Lung microvascular endothelial cell (primary cell): ENCODE data around the gene CHST3. TPM values are rescaled to one million over a fixed set of nuclear protein-coding genes. Genes with fewer than 3 reads are reported as not detected.
"Not testable (repeated sequence)": the region's sequence is repeated elsewhere in the genome, so short reads cannot be mapped to it uniquely, and the experiment has no call there.

Experiments used
- DNase-seq, 2 donors: peaks; one replicate each; pipeline versions ENCODE4 v3.0.0 to v3.0.0-alpha.2; 2010; ENCODE audit warnings: low read depth in 2 of 2
- total RNA-seq: library from RNA; depleted of rRNA; stranded (reverse); fragments of >200 nt; gene quantifications from 2 replicates; pipeline ENCODE4 v1.2.1, GENCODE V29; 2014

The CHST3 gene
- total RNA-seq, 1 donor from 2014 or later, result 6.9 TPM

DNA sequence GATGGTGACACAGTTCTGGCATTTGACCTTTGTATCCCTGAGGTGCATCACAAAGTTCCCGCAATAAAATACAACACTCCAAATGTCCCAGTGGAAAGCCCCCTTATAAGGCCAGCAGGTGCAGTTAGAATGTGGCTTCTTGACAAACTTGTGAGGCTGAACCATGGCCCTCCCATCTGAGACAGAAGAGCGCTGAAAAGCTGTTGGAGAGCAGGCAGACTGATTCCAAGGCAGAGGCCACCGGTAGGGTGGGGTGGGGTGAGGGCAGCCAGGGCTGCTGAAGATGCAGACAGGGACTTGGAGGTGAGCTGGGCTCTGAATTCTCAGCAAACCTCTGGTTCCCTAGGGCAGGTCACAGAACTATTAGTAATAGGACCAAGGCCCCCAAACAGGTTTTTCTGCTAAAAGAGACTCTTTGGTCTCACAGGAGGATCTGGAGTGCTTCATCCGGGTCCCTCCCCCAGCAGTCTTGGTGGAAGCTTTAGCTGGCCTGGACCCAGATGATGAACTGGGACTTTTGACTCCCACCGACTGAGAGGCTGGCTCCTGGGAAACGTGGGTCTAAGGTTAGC lies 15.6 kb upstream of the CHST3 start:
- DNase-seq, result no peak

GRCh38 chr10:71950683-71951082 lies 13.5 kb upstream of the CHST3 start:
- DNase-seq, result no peak

DNA sequence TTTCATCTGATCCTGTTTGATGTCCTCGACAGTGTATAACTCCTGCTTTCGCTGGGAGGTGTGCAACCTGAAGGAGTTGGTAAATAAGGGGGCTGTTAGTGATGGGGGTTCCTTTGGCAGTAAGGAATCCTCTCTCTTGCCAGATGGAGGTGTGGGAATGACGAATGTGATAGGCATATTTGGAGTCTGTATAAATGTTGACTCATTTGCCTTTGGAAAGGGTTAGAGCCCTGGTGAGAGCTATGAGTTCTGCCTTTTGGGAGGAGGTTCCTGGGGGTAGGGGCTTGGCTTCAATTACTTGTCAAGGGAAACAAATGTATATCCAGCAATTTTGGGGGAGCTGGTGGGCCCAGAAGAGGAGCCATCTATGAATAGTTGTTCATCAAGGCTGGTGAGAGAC lies 11.4 kb upstream of the CHST3 start:
- no peak for DNase-seq

DNA sequence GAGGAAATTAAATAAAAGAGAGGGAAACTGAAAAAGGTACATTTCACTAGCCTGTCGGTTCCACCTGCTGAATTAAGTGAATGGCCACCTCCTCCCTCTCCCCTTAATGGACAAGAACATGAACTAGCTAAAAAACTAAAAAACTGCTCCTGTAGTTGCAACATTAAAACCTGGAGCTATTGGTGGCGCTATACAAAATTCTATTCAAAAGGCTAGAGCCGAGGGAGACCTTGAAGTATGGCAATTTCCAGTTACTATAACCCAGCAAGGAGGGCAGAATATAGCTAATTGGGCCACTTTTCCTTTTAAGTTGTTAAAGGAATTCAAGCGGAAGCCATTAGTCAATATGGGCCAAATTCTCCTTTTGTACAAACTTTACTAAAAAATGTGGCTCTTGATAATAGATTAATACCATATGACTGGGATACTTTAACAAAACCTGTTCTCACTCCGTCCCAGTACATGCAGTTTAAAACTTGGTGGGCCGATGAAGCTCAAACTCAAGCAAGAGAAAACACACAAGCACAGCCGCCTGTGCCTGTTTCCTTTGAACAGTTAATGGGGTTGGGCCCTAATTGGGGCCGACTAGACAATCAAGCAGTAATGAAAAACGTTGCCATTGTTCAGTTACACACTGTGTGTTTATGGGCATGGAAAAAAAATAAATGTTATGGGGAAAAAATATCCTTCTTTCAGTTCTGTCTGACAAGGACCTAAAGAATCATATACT lies 6.5 kb upstream of the CHST3 start:
- DNase-seq, result no peak

DNA sequence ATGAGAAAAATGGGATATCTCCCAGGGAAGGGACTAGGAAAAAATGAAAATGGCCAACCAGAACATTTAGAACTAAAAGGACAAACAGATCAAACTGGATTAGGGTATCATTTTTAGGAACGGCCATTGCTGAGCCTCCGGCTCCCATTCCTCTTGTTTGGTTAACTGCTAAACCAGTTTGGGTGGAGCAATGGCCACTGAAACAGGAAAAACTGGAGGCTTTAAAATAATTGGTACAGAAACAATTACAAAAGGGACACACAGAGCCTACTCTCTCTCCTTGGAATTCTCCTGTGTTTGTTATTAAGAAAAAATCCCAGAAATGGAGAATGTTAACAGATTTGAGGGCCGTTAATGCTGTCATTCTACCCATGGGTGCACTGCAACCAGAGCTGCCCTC lies 4.7 kb upstream of the CHST3 start:
- DNase-seq, result no peak

DNA sequence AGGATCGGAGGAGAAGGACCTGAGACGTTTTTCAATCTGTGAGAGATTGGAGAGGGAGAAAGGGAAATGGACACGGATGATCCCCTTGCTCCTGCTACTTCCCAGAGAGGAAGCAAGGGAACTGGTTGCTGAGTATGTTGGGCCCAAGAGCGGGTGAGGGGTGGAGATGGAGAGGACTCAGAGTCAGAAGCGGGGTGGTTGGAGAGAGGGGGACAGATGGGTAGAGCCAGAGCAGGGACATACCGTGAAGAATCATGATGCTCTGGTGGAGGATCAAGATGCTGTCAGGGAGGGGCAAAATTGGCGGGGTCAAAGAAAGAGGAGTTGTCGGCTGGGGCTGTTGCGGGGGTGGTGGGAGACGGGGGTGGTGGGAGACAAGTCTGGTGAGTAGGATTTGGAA lies 2.4 kb upstream of the CHST3 start:
- DNase-seq, result no peak

DNA sequence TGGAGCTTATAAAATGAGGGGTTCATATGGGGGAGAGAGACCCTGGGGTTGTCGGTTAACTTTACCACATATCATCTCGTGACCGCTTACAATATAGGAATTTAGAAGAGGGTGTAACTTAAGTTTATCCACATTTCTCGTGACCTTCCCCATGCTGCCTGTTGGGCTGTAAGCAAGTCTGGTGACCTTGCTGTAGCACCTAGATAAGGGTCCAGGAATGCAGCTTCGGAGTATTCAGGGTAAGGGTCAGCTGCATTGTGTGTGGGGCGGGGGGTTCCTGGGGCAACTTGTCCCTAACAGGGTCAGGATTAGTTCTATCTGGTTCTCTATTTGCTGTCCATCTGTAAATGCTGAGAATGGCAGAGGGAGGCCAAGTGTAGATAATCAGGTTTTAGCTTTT lies 1.3 kb upstream of the CHST3 start:
- no peak for DNase-seq

- no peak for DNase-seq
These were observed 671 bp upstream of the CHST3 start for GRCh38 chr10:71963351-71964097.

- peak; percentile 74 to 82 for DNase-seq
These were observed 734 bp downstream of the CHST3 start for GRCh38 chr10:71964743-71965515.

- no peak for DNase-seq
These were observed 1.4 kb downstream of the CHST3 start for GRCh38 chr10:71965623-71966022.

DNA sequence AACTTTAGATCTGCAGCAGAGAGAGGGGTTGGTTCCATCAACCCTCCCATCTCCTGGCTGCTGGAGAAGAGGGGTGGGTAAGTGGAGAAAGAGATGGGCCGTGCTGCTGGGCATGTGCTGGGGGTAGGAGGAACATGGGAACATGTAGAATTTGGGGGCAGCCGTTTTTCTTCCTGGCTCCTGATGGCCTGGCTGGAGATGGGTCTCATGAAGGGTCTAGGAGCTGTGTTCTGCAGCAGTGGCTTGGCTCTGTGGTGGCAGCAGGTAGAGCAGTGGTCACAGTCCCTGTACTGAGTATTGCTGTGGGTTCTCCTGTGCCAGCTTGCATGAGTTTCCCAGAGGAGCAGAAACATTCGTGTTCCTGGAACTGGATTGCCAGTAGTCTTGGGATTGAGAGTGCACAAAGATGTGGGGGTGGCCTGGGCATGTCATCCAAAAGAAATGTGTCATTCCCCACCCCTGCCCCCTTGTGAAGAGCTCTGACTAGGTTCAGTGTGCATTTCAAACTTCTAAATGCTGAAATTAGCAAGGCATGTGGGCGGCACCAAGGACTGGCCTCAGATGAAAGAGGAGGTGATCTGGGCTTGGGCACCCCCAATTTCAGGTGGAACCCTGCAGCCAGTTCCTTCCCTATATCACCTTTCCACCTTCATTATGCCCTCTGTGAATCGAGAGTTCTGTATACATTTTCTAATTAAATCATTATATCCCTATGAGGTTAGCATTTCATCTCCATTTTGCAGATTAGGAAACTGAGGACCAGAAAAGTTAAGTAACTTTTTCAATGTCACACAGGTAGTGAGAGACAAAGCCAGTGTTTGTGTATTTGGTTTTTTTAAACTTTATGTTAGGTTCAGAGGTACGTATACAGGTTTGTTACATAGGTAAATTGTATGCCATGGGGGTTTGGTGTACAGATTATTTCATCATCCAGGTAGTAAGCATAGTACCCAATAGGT lies 2.1 kb downstream of the CHST3 start:
- no peak for DNase-seq

GRCh38 chr10:71967958-71968357 lies 3.8 kb downstream of the CHST3 start:
- DNase-seq, result not testable (repeated sequence)

- DNase-seq, result no peak
These were observed 4.6 kb downstream of the CHST3 start for GRCh38 chr10:71968553-71969474.

DNA sequence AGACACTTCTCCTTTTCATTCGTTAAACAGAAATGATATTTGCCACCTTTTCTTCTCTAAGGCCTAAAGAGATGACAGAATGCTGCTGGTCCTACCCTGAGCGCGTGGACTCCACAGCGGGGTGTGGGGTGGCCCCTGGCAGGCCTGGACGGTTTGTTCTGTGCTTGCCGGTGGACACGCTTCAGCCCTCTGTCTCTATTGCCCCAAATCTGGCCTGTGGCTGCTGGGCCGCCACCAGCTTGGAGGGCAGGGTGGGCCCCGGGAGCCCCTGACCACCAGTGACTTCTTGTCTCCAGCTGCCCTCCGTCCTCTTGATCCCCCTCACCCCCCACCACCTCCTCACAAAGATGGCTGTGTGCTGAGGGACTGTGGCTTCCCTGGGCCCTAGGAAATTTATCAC lies 5.7 kb downstream of the CHST3 start:
- DNase-seq, result no peak

DNA sequence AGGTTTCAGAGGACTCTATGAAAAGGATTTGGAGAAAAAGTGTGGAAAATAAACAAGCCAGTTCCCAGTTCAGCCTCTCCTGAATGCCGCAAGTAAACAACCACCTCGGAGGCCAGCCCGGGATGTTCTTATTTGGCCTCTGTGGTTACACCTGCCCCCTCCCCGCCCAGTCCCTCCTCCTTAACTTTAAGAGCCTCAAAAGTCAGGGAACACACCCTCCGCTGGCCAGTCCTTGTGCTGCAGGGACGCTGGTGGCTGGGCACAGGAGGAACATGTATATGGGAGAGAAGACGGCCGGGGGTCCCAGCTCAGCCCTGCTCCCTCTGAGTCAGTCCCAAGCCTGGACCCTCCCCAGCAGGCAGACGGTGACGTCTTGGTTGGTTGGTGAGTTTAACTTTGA lies 6.1 kb downstream of the CHST3 start:
- DNase-seq, result peak in 1 of 2 donors; percentile 14

- DNase-seq, result no peak
These were observed 6.7 kb downstream of the CHST3 start for GRCh38 chr10:71970869-71971268.

DNA sequence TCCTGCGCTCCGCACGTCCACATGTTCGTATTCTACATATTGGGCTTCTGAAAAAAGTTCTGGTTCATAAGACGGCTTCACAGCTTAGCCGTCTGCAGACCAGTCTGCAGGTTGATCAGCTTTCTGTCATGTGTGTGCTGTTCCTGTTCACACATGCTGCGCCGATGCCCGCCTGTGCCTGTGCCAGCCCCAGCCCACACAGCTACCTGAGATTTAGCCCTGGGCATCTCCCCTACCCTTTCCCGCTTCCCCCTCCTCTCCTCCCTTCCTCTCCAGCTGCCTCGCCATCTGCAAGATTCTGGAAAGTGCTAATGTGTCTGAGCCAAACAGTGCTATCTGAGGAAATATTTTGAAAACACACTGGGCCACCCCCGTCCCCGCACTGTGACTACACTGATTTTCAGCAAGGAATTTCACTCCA lies 7.1 kb downstream of the CHST3 start:
- no peak for DNase-seq

DNA sequence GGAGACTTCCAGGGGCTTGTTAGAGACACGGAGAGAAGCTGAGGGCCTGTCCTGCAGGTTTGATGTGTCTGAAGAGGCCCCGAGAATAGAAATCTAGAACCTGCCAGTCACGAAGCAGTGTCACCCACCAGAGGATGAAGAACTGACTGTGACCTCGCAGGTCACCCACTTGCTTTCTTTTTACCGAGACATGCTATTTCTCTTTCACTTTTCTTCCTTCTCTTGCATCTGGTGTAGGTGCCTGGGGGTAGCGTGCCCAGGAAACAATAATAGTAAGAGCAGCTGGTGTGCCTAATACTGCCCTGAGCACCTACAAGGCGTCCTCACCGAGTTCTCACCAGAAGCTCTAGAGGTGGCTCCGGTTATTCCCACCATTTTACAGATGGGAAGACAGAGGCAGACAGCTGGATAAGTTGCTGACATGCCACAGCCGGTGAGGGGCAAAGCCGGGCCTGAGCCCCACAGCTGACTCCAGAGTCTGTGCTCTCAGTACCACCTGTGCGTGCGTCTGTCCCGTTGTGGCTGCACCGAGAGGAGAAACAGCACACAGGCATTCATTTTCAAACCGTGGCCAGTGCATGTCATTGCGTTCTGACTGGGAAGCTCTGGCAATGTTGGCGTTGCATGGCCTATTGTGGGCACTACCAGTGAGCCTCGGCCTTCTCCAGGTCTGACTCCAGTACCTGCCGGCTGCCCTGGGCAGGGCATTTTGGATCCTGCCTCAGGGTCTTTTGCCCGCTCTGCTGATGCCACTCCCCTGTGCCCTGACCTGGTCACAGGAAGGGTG lies 7.8 kb downstream of the CHST3 start:
- no peak for DNase-seq
